ES-I3 (cell line): ENCODE results near the gene AKAP1.

Experiments used
- H3K36me3 ChIP-seq: 2 replicates; pipeline ENCODE4 v1.6.1; 2013; ENCODE audit warnings: mild to moderate bottlenecking, low read length, control low read depth, moderate library complexity; ENCODE audit not compliant: insufficient read depth
- H3K4me1 ChIP-seq: 2 replicates; pipeline ENCODE4 v1.6.1; 2013; ENCODE audit warnings: mild to moderate bottlenecking, control low read depth, low read length; ENCODE audit not compliant: insufficient read depth
- H3K9ac ChIP-seq: 2 replicates; pipeline ENCODE4 v1.6.1; 2013; ENCODE audit warnings: low read depth, mild to moderate bottlenecking, low read length, moderate library complexity
- H3K9me3 ChIP-seq: 2 replicates; pipeline ENCODE4 v1.6.1; 2013; ENCODE audit warnings: mild to moderate bottlenecking, low read length, moderate library complexity; ENCODE audit not compliant: control insufficient read depth, insufficient read depth

Gene AKAP1

DNA sequence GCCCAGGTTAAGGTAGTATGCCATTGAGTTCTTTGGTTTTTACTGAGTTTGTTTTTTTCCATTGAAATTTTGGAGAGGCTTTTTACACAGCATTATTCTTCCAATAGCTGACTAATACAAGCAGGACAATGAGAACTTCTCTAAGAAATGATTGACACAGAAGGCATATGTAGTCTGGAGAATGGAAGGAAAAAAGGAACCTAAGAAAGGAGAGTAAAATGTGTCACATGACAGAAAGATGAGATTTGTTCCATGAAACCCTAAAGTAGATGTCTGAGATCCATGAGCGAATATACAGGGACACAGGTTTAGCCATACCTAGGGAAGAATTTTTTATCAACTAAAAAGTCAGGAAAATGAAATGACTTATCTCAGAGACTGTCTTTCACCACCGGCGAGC is 80.7 kb downstream of the AKAP1 start:
- Histone ChIP-seq H3K4me1 (peaks cover 5% of the 10 kb centered on the region), H3K36me3 (no peaks in the 10 kb centered on the region), H3K9me3 (no peaks in the 10 kb centered on the region), H3K9ac (no peak overlapping the region)

DNA sequence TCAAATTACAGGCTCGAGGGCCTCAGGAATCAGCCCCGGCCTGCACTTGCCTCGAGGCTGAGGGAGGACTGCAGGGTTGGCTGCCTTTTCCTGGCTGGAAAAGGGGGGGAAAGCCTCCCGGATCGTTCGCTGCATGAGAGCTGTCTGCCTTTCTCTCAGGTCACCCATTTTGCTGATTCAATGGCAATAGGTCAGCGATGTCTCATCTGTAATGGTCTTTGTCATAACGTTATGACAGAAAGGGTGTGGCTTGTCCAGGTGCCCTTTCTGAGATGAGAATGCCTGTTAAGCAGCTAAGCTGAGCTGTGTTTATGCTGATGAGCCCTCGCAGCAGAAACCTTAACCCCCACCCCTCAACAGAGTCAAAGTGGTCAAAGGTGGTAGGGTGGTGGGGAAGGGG is 81.8 kb downstream of the AKAP1 start:
- H3K4me1 ChIP-seq: peaks cover 5% of the 10 kb centered on the region
- H3K36me3 ChIP-seq: no peaks in the 10 kb centered on the region
- no peaks in the 10 kb centered on the region for H3K9me3 ChIP-seq
- peak overlapping the region; percentile 14; the same call in 1 of the 2 replicates for H3K9ac ChIP-seq

DNA sequence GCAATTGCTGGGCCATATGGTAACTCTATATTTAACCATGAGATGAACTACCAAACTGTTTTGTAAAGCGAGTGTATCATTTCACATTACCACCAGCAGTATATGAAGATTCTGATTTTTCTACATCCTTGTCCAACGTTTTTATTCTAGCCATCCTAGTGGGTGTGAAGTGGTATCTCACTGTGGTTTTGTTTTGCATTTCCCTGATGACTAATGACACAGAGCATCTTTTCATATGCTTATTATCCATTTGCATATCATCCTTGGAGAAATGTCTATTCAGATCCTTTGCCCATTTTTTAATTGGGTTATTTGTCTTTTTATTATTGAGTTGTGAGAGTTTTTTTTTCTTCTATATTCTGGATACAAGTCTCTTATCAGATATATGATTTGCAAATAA is 83.6 kb downstream of the AKAP1 start:
- Histone ChIP-seq H3K36me3 (no peaks in the 10 kb centered on the region), H3K9ac (no peak overlapping the region), H3K4me1 (peaks cover 5% of the 10 kb centered on the region), H3K9me3 (no peaks in the 10 kb centered on the region)

DNA sequence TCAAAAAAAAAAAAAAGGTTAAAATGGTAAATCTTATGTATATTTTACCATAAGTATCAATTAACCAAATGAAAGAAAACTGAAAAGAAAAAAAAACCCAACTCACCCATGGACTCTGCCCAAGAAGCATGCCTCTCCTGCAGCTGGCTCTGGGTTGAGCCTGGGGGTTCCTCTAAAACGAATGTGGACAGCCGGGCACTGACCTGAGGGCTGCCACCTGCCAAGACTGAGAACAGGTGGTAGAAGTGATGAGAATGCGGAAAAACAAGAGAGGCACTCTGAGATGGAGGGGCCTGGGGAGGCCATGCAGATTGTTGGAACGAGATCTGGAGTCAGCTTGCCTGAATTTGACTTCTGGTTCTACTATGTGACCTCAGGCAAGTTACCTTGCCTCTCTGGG is 85.8 kb downstream of the AKAP1 start:
- H3K9ac ChIP-seq: no peak overlapping the region
- H3K36me3 ChIP-seq: no peaks in the 10 kb centered on the region
- H3K9me3 ChIP-seq: no peaks in the 10 kb centered on the region
- peaks cover 5% of the 10 kb centered on the region for H3K4me1 ChIP-seq
